ENCODE results near the gene HOXA4. TPM values are rescaled to one million over a fixed set of nuclear protein-coding genes. Genes with fewer than 3 reads are reported as not detected.
A peak's percentile ranks its signal among the peaks of the same experiment; 100 is the strongest.

HOXA4 gene
- total RNA-seq, 1 experiment from 2014 or later: 1.0 TPM

- peak; percentile 79 for DNase-seq
- no peak for TF ChIP-seq CTCF (IDR thresholded peaks at IDR 0.05; ENCODE audit: unreplicated experiment)
- BruUV-seq (replicated peaks): no TSS peak
- peaks cover 44% of the 10 kb centered on the region for H3K36me3 Mint-ChIP-seq (ENCODE audit: insufficient read depth, unreplicated experiment)
- CTCF ChIA-PET: interaction anchor here (1.0 to 1.5 kb wide), 3 partner anchors 9 to 460 kb away, joined by 3 to 5 read pairs (median 3); no protein-coding TSS in a partner anchor
- intact Hi-C loops (cut with micrococcal nuclease; ENCODE audit: unreplicated experiment): no loop called here
- no peaks in the 10 kb centered on the region for H3K27me3 Mint-ChIP-seq (ENCODE audit: unreplicated experiment)
- peak overlapping the region; percentile 92 for H3K4me3 Mint-ChIP-seq (ENCODE audit: low read depth, unreplicated experiment)
- no peaks in the 10 kb centered on the region for H3K9me3 Mint-ChIP-seq (ENCODE audit: low read depth, unreplicated experiment)
- peaks cover 37% of the 10 kb centered on the region for H3K4me1 Mint-ChIP-seq (ENCODE audit: low read depth, unreplicated experiment)
- peak overlapping the region; percentile 50 for H3K27ac Mint-ChIP-seq (ENCODE audit: unreplicated experiment)
Observed at GRCh38 chr7:27169658-27170425, 39.3 kb upstream of the HOXA4 start.

- CTCF ChIA-PET: interaction anchor here (1.0 to 1.5 kb wide), 2 partner anchors 11 to 18 kb away, joined by 5 to 6 read pairs; no protein-coding TSS in a partner anchor
- Mint-ChIP-seq H3K9me3 (ENCODE audit: low read depth, unreplicated experiment) (no peaks in the 10 kb centered on the region), H3K36me3 (ENCODE audit: insufficient read depth, unreplicated experiment) (peaks cover 33% of the 10 kb centered on the region), H3K4me3 (ENCODE audit: low read depth, unreplicated experiment) (peak overlapping the region; percentile 92), H3K4me1 (ENCODE audit: low read depth, unreplicated experiment) (peaks cover 37% of the 10 kb centered on the region), H3K27ac (ENCODE audit: unreplicated experiment) (peak overlapping the region; percentile 6), H3K27me3 (ENCODE audit: unreplicated experiment) (no peaks in the 10 kb centered on the region)
- no TSS peak for BruUV-seq (replicated peaks)
- DNase-seq: no peak
- TF ChIP-seq CTCF (IDR thresholded peaks at IDR 0.05; ENCODE audit: unreplicated experiment): no peak
- intact Hi-C loops (cut with micrococcal nuclease; ENCODE audit: unreplicated experiment): no loop called here
Observed at GRCh38 chr7:27168265-27168947, 37.8 kb upstream of the HOXA4 start.

GRCh38 chr7:27167916-27168264 is 37.3 kb upstream of the HOXA4 start:
- H3K27me3 Mint-ChIP-seq (ENCODE audit: unreplicated experiment): no peaks in the 10 kb centered on the region
- intact Hi-C loops (cut with micrococcal nuclease; ENCODE audit: unreplicated experiment): no loop called here
- no peaks in the 10 kb centered on the region for H3K9me3 Mint-ChIP-seq (ENCODE audit: low read depth, unreplicated experiment)
- peaks cover 37% of the 10 kb centered on the region for H3K4me1 Mint-ChIP-seq (ENCODE audit: low read depth, unreplicated experiment)
- no peak for TF ChIP-seq CTCF (IDR thresholded peaks at IDR 0.05; ENCODE audit: unreplicated experiment)
- DNase-seq: no peak
- CTCF ChIA-PET: no interaction called here
- BruUV-seq (replicated peaks): no TSS peak
- H3K36me3 Mint-ChIP-seq (ENCODE audit: insufficient read depth, unreplicated experiment): peaks cover 28% of the 10 kb centered on the region
- H3K27ac Mint-ChIP-seq (ENCODE audit: unreplicated experiment): no peak overlapping the region
- no peak overlapping the region for H3K4me3 Mint-ChIP-seq (ENCODE audit: low read depth, unreplicated experiment)

- H3K36me3 Mint-ChIP-seq (ENCODE audit: insufficient read depth, unreplicated experiment): peaks cover 21% of the 10 kb centered on the region
- DNase-seq: no peak
- no peaks in the 10 kb centered on the region for H3K9me3 Mint-ChIP-seq (ENCODE audit: low read depth, unreplicated experiment)
- H3K4me3 Mint-ChIP-seq (ENCODE audit: low read depth, unreplicated experiment): no peak overlapping the region
- BruUV-seq (replicated peaks): no TSS peak
- intact Hi-C loops (cut with micrococcal nuclease; ENCODE audit: unreplicated experiment): no loop called here
- no peaks in the 10 kb centered on the region for H3K27me3 Mint-ChIP-seq (ENCODE audit: unreplicated experiment)
- TF ChIP-seq CTCF (IDR thresholded peaks at IDR 0.05; ENCODE audit: unreplicated experiment): no peak
- H3K27ac Mint-ChIP-seq (ENCODE audit: unreplicated experiment): no peak overlapping the region
- peaks cover 29% of the 10 kb centered on the region for H3K4me1 Mint-ChIP-seq (ENCODE audit: low read depth, unreplicated experiment)
- CTCF ChIA-PET: no interaction called here
Observed at GRCh38 chr7:27166531-27167505, 36.3 kb upstream of the HOXA4 start.
